Measurements from ENCODE around the gene ERC2.

- TF ChIP-seq POLR2A (IDR thresholded peaks at IDR 0.05; ENCODE audit: low read depth, low read length) = no peak
- TF ChIP-seq PAX5 (IDR thresholded peaks at IDR 0.05; ENCODE audit: insufficient read depth, low read length, severe bottlenecking) = no peak
Measured at GRCh38 chr3:55729546-55729945, 738.7 kb downstream of the ERC2 start.
